ENCODE measurements around the gene PRDM7.

GRCh38 chr16:90047714-90048346, 29.3 kb downstream of the PRDM7 start:
- TF ChIP-seq POLR2A (IDR thresholded peaks at IDR 0.05): no peak
- TF ChIP-seq, protein P1, sequence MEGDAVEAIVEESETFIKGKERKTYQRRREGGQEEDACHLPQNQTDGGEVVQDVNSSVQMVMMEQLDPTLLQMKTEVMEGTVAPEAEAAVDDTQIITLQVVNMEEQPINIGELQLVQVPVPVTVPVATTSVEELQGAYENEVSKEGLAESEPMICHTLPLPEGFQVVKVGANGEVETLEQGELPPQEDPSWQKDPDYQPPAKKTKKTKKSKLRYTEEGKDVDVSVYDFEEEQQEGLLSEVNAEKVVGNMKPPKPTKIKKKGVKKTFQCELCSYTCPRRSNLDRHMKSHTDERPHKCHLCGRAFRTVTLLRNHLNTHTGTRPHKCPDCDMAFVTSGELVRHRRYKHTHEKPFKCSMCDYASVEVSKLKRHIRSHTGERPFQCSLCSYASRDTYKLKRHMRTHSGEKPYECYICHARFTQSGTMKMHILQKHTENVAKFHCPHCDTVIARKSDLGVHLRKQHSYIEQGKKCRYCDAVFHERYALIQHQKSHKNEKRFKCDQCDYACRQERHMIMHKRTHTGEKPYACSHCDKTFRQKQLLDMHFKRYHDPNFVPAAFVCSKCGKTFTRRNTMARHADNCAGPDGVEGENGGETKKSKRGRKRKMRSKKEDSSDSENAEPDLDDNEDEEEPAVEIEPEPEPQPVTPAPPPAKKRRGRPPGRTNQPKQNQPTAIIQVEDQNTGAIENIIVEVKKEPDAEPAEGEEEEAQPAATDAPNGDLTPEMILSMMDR (IDR thresholded peaks at IDR 0.05): no peak
